Measurements from ENCODE around the gene COL23A1.
"Not testable (repeated sequence)": the region's sequence is repeated elsewhere in the genome, so short reads cannot be mapped to it uniquely, and the experiment has no call there.

COL23A1 gene

DNA sequence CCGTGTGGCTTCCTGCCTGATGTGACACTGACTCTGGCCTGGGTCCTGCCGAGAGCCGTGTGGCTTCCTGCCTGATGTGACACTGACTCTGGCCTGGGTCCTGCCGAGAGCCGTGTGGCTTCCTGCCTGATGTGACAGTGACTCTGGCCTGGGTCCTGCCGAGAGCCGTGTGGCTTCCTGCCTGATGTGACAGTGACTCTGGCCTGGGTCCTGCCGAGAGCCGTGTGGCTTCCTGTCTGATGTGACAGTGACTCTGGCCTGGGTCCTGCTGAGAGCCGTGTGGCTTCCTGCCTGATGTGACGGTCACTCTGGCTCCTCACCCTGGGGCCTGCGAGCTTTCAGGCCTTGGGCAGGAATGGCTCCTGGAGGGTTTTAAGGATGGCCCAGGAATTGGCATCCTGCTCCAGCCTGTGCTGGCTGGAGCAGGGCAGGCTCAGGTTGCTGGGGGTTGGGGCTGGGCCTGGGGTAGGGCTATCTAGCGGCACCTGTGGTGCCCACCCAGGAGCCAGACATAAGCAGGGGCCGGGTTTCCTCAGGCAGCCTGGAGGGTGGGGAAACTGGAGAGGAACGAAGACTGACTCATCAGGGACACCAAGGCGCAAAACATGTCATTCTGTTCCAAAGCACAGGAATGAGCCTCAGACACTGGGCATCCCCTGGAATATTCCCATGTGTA lies 350.4 kb downstream of the COL23A1 start:
- in situ Hi-C loops (cut with MboI; ENCODE audit: low sequenced_read_pairs): not testable (repeated sequence)

DNA sequence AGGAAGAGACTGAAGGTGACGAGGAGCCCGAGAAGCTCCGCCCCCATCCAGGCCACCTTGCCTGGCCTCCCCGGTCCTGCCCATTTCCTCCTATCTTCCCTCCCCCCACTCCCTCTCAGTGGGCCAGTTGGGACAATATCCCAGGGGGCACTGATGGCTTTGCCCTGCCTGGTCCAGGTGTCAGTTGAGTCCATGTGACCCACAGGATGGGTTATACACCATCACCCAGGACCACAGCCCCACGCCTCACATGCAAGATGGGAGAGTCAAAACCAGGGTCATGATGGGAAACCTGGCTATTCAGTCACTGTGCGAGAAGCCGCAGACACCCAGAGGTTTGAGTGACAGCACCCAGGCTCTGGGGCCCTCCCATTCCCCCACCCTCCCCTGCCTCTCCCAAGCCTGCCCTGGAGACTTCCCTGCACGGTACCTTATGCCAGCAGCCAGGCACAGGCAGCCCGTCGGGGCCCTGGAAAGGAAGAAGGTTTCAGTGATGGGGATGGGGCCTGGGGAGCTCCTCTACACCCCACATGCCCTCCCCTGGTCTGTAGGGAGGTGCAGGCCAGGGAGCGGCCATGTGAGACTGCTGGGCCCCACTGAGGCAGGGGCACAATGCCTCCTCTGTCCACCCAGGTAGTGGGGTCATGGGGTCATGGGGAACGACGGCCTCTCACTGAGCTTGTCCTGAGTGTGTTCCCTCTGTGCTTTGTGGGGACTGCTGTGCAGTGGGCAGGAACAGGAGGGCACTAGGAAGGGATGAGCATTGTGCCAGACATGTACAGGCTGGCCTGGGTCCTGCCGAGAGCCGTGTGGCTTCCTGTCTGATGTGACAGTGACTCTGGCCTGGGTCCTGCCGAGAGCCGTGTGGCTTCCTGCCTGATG lies 351.2 kb downstream of the COL23A1 start:
- in situ Hi-C loops (cut with MboI; ENCODE audit: low sequenced_read_pairs): no loop called here

DNA sequence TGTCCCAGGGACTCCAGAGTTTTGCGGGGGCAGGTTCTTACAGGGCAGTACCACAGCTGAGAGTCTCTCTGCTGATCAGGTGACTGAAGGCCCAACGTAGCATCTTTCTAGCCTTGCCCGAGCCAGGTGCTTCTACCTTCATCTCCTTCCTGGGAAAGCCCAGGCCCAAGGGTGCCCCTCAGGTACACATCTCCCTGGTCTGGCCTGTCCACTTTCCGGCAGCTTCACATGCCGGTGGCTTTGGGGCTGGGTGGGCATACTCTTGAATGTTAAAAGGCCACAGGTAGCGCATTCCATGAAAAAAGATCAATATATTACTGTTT lies 351.9 kb downstream of the COL23A1 start:
- in situ Hi-C loops (cut with MboI; ENCODE audit: low sequenced_read_pairs): no loop called here

DNA sequence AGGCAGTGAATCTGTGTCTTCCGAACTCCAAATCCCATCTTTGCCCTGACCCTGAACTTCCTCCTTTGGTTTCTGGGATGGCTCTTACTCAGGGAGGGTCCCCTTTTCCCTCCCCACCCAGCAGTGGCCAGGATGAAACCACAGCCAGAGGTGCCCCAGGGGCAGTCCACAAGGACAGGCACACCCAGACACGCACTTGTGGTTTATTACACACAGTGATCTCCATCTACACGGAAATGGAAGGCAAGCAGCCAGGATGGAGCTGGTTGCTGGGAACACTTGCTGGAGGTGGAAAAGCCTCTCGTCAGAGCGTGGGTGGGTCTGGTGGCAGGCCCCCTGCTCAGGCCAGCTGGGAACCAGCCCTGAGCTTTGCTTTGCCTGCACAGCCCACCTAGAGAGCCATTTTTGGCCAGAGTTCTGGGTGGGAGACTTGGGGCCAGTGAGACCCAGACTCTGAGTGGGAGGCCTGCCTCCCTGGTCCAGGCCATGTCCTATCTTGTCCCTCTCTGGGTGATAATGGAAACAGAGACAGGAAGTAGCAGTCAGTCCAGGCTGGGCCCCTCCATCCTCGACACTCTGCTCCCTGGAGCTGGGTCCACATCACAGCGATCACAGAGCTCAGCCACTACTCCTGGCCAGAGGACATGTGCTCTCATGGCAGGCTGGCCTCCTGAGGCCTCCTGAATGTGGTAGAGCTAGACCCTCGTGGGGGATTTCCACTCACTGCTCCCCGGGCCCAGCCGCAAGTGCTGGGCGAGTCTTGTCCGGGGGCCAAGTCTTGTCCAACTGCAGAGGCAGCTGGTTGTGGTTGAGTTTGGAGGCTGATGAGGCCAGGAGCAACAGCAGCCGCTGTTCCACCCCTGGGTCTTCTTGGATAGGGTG lies 352.5 kb downstream of the COL23A1 start:
- in situ Hi-C loops (cut with MboI; ENCODE audit: low sequenced_read_pairs): no loop called here

DNA sequence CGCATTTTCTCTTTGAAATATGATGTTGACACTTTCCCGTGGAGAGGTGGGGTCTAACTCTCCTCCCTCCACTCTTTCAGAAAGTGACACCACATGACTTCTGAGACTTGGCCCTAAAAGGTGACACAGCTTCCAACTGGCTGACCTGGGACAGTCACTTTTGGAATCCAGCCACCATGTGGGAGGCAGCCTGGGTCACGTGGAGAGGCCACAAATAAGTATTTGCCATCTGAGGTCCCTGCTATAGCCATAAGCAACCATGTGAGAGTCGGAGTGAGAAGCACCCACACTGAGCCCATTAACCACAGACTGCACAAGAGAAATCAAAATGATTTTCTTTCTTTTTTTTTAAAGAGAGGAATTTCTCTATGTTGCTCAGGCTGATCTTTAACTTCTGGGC lies 353.5 kb downstream of the COL23A1 start:
- in situ Hi-C loops (cut with MboI; ENCODE audit: low sequenced_read_pairs): no loop called here

DNA sequence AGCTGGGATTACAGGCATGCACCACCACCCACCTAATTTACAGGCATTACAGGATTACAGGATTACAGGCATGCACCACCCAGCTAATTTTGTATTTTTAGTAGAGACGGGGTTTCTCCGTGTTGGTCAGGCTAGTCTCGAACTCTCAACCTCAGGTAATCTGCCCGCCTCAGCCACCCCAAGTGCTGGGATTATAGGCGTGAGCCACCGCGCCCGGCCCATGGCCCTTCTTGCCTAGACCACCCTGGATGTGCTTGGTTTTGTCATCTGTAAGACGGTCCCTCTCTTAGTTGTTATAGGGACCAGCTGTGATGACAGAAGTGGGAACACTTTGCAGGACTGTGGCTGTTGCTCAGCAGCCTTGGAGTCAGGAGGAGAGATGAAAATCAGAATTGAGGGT lies 354.1 kb downstream of the COL23A1 start:
- in situ Hi-C loops (cut with MboI; ENCODE audit: low sequenced_read_pairs): no loop called here

DNA sequence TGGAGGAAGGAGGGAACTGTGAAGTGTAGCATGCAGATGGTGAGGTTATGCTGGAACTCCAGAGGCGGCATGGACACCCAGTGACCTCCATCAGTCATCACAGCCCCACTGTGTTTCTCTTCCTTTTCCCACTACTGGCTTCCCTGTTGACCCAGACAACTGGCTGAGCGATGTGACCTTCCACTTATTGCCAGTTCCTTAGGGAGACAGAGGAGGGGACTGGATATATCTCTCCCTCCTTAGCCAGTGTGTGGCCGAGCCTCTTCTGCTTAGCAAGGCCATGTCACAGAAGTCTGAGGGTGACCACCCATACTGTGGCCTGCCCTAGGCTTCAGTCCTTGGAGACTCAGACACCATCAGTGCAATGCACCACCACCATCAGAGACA lies 354.6 kb downstream of the COL23A1 start:
- in situ Hi-C loops (cut with MboI; ENCODE audit: low sequenced_read_pairs): no loop called here

DNA sequence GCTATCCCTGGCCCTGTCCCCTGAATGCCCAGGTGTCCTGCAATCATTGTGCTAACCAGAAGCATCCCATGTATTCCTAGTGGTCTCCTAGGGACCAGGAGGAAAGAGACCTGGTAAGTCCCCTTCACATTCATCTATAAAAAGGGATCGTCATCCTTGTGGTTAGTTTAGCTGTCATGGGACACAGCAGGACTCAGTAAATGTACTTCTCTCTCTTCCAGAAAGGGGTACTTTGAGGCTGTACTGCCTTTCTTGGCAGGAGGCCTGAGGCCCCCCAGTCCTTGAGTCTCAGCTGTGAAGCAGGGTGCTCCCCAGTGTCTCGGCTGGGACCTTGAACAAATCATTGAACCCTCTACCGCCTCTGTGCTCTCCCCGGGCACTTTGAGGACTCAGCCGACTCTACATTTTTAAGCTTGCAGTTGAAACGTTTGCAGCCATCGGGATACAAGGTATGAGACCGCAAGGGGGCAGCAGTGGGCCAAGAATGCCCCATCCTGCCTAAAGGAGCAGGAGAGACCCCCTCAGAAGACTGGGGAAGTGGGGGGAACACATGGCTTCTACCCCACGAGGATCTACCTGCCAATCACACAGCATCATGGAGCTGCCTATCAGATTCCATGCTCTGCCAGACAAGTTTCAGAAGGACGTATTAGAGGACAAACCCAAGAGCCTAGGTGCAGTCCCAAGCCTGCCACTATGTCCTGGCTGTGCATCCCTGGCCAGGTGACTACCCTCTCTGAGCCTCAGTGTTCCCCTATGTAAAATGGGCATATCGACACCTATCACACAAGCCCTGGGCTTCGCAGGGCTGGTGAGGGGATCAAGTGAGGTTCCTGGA lies 355.2 kb downstream of the COL23A1 start:
- in situ Hi-C loops (cut with MboI; ENCODE audit: low sequenced_read_pairs): no loop called here

DNA sequence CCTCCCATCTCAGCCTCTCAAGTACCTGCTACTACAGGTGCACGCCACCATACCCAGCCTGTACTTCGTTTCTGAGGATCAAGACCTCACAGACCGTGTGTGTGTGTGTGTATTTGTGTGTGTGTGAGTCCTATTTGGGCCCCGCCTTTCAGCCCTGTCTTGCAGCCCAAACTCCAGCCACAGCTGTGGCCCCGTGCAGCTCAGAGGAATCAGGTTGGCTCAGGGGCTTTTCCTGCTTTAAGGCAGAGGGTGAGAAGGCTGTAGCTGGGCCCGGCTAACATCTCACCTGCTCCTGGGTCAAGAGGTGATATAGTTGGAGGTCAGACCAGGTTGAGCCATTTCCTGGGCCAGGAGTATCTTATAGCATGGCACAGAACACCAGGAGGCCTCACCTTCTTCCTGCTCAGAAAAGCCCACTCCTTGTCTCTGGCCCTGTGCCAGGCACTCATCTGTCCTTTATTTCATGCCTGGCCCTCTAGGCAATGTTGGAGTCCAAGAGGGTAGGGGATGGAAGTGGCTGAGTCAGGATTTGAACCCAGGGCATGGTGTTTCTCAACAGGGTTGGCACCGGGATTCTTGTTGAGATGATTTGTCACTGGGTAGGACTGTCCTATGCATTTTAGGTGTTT lies 356.0 kb downstream of the COL23A1 start:
- in situ Hi-C loops (cut with MboI; ENCODE audit: low sequenced_read_pairs): no loop called here

DNA sequence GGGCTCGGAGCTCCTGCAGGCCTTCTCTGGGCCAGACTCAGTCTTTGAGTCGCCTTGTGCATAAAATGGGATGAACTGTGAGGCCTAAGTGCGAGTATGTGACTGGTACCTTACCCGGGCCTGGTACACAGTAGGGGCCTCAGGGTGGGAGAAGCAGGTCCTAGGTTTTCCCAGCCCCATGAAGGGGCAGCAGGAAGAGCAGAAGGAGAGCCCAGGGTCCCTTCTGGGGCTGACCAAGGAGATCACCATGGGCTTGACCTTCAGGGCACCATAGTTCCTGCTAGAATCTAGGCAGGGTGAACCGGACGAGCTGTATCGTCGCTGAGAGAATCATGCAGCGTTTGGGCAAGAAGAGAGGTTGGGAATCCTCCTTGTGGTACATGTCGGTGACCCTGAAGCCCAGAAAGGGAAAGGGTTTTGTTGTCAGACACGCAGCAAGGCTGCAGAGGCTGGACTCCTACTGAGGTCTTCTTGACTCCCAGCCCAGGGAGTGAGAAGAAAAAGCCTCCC lies 357.2 kb downstream of the COL23A1 start:
- in situ Hi-C loops (cut with MboI; ENCODE audit: low sequenced_read_pairs): no loop called here

DNA sequence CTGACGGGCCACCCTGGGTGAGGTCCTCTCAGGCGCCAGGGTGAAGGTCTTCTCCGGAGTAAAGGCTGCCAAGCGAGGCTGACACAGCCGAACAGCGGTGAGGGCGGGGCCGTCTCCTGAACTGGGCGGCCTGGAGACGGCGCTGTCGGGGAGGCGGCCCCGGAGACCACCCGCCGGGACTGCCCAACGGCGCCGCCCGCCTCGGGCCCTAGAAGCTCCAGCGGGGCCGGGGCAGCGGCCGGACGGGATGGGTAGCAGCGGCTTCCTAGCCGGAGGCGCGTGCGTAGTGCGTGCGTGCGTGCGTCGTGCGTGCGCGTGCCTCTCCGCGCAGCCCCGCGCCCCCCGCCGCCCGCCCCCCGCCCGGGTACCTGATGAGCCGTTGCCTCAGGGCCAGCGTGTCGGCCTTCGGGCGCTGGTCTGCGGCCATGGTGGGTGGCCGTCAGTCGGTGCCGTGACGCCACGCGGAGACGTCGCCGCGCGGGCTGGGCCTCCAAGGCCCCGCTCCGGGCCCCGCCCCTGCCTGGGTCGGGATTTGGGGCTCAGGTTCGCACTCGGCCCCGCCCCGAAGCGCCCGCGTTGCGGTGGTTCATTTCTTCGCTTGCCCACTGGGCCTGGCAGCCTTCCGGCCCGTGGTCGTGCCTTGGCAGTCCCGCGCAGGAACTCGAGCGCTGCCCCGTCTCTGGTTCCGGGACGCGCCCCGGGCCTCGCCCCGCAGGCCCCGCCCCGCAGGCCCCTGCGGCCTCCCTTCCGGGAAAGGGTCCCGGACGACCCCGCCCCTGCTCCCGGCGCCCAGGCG lies 357.9 kb downstream of the COL23A1 start, which contains the start of gene PHYKPL:
TSS of gene PHYKPL (minus strand) at position 679 of the 796 bp plus-strand sequence. CDS start at position 427, 252 bp downstream.
- in situ Hi-C loops (cut with MboI; ENCODE audit: low sequenced_read_pairs): no loop called here

DNA sequence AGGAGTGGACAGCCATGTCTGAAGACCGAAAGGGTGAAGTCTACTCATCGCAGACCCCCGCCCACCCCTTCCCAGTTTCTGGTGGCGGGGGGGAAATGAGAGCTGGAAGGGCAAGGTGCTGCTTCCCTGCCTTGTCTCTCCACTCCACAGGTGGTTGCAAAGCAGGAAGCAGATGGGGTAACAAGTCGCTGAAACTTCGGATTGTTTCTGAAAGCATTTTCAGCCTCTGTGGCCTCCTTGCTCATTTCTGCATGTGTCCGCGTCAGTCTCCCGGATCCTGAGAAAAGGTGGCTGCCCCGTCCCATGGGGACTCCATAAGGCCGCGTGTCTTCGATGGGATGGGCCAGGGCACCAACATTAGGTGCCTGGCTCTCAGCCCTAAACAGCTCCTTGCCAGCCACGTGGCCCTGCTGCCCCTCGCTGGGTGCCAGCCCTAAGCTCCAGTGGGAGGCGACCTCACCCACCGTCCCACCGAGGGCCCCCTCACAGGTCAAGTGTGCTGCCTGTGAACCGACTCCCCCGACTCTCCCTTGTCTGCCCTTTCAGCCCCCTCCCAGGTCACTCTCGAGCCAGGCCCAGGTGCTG lies 358.6 kb downstream of the COL23A1 start:
- in situ Hi-C loops (cut with MboI; ENCODE audit: low sequenced_read_pairs): no loop called here

DNA sequence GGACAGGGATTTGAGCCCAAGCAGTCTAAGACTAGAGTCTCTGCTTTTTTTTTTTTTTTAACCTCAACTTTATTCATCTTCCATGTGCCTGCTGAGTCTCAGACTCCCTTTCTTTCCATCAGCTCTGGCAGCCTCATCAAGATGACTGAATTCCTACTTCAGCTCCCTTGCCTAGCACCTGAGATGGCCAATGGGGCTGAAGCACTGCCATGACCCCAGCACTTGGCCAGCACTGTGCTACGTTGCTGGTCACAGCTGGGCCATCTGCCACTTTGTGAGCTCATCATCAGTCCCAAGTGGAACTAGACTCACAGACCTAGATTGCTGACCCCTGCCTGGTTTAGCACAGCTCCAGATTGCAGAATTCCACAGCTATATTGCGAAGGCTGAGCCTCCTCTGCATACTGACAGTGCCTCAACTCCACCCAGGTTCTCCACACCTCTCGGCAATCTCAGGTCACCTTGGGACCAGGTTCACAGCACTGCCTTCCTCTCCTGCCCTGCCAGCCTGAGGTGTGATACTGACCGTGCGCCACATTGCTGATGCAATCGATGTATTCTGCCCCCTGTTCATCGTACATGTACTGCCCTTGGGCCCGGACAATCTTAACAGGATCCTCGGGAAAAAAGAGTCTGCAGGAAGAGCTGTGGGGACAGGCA lies 359.2 kb downstream of the COL23A1 start:
- in situ Hi-C loops (cut with MboI; ENCODE audit: low sequenced_read_pairs): no loop called here

DNA sequence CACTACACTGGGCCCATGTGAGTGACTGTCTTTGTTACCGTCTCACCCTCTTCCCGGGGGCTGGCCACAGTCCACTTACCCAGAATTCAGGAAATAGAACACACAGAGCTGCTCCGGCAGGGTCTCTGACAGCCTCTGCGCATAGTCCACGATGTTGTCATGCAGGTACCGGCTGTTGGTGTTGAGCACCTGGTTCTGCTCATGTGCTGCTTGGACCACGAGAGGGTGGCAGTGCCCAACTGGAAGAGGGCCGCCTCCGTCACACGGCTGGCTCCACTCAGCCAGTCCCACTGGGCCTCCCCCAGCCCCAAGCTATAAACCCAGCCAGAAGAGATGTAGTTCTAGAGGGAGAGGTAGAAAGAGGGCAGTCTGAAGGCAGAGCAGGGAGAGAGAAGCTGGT lies 360.3 kb downstream of the COL23A1 start:
- in situ Hi-C loops (cut with MboI; ENCODE audit: low sequenced_read_pairs): no loop called here

DNA sequence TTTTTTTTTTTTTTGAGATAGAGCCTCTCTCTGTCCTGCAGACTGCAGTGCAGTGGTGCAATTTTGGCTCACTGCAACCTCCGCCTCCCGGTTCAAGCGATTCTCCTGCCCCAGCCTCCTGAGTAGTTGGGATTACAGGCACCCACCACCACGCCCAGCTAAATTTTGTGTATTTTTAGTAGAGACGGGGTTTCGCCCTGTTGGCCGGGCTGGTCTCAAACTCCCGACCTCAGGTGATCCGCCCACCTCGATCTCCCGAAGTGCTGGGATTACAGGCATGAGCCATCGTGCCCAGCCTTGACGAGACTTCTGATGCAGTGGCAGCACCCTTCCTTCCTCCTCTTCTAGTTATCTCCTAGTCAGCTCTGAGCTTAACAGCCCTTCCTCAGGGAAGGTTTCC lies 361.1 kb downstream of the COL23A1 start:
- in situ Hi-C loops (cut with MboI; ENCODE audit: low sequenced_read_pairs): not testable (repeated sequence)

DNA sequence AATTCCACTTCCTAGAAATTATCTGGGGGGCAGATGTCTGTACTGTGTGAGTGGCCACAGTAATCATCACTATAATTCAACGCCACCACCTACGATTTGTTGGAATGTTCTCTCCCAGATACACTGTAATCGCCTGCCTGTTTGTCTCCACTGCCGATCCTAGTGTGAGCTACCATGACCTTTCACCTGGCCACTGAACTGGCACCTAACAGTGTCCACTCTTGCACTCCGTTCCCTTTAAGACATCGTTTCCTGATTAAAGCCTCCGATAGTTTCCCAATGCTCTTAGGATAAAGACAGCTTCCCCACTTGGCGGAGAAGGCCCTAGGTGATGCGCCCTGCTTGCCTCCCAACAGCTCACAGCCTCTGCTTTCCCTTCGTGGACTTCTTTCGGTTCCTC lies 361.6 kb downstream of the COL23A1 start:
- in situ Hi-C loops (cut with MboI; ENCODE audit: low sequenced_read_pairs): no loop called here

DNA sequence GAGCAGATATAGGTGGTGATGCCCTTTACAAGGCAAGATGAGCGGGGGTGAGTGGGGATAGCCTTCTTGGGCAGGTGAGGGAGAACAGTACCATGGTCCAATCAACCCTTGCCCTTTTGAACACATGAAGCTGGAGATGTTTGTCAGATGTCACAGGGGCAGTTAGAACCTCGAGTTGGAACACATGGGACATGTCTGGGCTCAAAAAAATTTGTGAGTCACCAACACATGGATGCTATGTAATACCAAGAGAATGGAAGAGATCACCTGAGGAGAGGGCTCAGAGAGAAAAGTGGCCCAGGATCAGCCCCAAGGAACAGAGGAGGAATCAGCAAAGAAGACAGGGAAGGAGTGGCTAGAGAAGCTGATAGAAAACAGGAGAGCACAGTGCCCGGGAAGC lies 362.3 kb downstream of the COL23A1 start:
- in situ Hi-C loops (cut with MboI; ENCODE audit: low sequenced_read_pairs): no loop called here

DNA sequence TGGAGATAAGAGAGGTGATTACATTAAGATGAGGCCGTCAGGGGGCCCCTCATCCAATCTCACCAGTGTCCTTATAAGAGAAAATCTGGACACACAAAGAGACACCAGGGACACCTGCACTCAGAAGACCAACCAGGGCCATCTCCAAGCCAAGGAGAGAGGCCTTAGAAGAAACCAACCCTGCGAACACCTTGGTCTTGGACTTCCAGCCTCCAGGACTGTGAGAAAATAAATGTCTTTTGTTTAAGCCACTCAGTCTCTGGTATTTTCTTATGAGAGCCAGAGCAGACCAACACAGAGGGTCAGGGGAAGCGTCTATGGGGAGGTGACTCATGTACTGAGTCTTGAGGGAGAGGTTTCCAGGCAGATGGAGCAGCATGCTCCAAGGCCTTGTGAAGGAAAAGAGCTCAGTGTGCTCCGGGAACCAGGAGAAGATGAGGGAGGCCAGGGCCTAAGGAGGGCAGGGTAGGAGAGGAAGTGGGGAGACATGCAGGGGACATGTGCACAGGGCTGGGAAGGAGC lies 363.0 kb downstream of the COL23A1 start:
- in situ Hi-C loops (cut with MboI; ENCODE audit: low sequenced_read_pairs): no loop called here

All from HL-60/S4 treated with phorbol 12-myristate 13-acetate at 8.2 ng/mL for 4 days and 3 days (cell line).